Measurements from ENCODE around the gene RARB. TPM values are rescaled to one million over a fixed set of nuclear protein-coding genes. Genes with fewer than 3 reads are reported as not detected.

Gene RARB
- total and polyA plus RNA-seq, 2 donors (not counting 3 experiments of a cell fraction or from before 2014, with no cell fraction given), result 15.3 to 23.4 TPM

DNA sequence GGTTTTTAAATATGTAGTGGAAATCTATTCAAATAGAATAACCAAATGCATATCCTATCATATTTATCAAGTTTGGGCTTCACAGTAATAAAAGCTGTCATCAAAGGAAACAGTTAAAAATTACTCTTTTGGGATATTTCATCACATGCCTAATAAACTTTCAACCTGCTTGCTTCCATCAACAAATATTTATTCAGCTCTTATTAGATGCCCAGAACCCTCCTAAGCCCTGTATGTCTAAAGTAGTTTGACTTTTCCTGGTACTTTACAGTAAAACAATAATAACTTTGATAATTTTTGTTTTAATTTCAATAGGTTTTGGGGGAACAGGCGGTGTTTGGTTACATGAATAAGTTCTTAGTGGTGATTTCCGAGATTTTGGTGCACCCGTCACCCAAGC is 37.5 kb upstream of the RARB start:
- no peak overlapping the region for H3K4me2 ChIP-seq (ENCODE audit: insufficient read depth, low read length)
- POLR2A ChIA-PET, result no interaction called here
- H4K20me1 ChIP-seq (replicated peaks; ENCODE audit: control insufficient read depth, extremely low read depth, insufficient read depth, low read length), result no peaks in the 10 kb centered on the region
- DNase-seq (ENCODE audit: low read depth, low spot score) (no peak), FAIRE-seq (no peak)
- H3K79me2 ChIP-seq (ENCODE audit: control insufficient read depth, insufficient read depth, low read length), result no peaks in the 10 kb centered on the region
- no peaks in the 10 kb centered on the region for H3K36me3 ChIP-seq (ENCODE audit: control insufficient read depth in 2 of 2, extremely low read depth in 1 of 2, insufficient read depth in 2 of 2, low read length in 2 of 2)
- intact Hi-C loops (cut with micrococcal nuclease) (no loop called here), dilution Hi-C loops (cut with MboI; ENCODE audit: extremely low pct_ligation_motif_present, low sequenced_read_pairs) (no loop called here)
- no peak for TF ChIP-seq MYC (IDR thresholded peaks at IDR 0.05; ENCODE audit: low read depth, low read length)
- no peak for TF ChIP-seq POLR2AphosphoS5 (IDR thresholded peaks at IDR 0.05; ENCODE audit: insufficient read depth, low read depth, low read length)
- TF ChIP-seq EZH2 (IDR thresholded peaks at IDR 0.05; ENCODE audit: borderline replicate concordance, low read depth, low read length, severe bottlenecking), result no peak
- no peak for TF ChIP-seq FOS (IDR thresholded peaks at IDR 0.05; ENCODE audit: borderline replicate concordance, insufficient read depth, low read length)
- no peak for TF ChIP-seq GATA2 (IDR thresholded peaks at IDR 0.05; ENCODE audit: insufficient read depth, insufficient read length, low read depth, low read length)
- TF ChIP-seq, protein P1, sequence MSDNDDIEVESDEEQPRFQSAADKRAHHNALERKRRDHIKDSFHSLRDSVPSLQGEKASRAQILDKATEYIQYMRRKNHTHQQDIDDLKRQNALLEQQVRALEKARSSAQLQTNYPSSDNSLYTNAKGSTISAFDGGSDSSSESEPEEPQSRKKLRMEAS (IDR thresholded peaks at IDR 0.05; ENCODE audit: insufficient read depth, insufficient read length), result no peak
- no peak for TF ChIP-seq JUN (IDR thresholded peaks at IDR 0.05; ENCODE audit: borderline replicate concordance, insufficient read depth, insufficient read length, low read depth)
- TF ChIP-seq, protein P2, sequence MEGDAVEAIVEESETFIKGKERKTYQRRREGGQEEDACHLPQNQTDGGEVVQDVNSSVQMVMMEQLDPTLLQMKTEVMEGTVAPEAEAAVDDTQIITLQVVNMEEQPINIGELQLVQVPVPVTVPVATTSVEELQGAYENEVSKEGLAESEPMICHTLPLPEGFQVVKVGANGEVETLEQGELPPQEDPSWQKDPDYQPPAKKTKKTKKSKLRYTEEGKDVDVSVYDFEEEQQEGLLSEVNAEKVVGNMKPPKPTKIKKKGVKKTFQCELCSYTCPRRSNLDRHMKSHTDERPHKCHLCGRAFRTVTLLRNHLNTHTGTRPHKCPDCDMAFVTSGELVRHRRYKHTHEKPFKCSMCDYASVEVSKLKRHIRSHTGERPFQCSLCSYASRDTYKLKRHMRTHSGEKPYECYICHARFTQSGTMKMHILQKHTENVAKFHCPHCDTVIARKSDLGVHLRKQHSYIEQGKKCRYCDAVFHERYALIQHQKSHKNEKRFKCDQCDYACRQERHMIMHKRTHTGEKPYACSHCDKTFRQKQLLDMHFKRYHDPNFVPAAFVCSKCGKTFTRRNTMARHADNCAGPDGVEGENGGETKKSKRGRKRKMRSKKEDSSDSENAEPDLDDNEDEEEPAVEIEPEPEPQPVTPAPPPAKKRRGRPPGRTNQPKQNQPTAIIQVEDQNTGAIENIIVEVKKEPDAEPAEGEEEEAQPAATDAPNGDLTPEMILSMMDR (IDR thresholded peaks at IDR 0.05; ENCODE audit: extremely low read depth in 1 of 2, insufficient read depth in 1 of 2, low read depth in 1 of 2, low read length in 2 of 2), result no peak
- TF ChIP-seq POLR2A (IDR thresholded peaks at IDR 0.05; ENCODE audit: low read depth, low read length), result no peak
- H3K27ac ChIP-seq (ENCODE audit: insufficient read depth, low read depth, low read length), result no peak overlapping the region
- no peak overlapping the region for H3K4me3 ChIP-seq (replicated peaks in 1 of 3; ENCODE audit: insufficient read depth in 1 of 3, low read depth in 1 of 3, low read length in 3 of 3)
- CTCF ChIA-PET, result interaction anchor here (0.9 kb wide), 1 partner anchor 203 kb away, joined by 3 read pairs; no protein-coding TSS in a partner anchor
- no peaks in the 10 kb centered on the region for H3K9me1 ChIP-seq (replicated peaks; ENCODE audit: control insufficient read depth, extremely low read depth, insufficient read depth, low read length)
- no peak overlapping the region for H2AFZ ChIP-seq (ENCODE audit: low read depth, low read length)
- H3K4me1 ChIP-seq (ENCODE audit: control insufficient read depth, extremely low read depth, insufficient read depth, low read length), result peaks cover 3% of the 10 kb centered on the region
- BruUV-seq (replicated peaks), result no TSS peak
- no peaks in the 10 kb centered on the region for H3K9me3 ChIP-seq (replicated peaks; ENCODE audit: control insufficient read depth, insufficient read depth, low read length)
- no peaks in the 10 kb centered on the region for H3K27me3 ChIP-seq (ENCODE audit: control insufficient read depth in 2 of 2, insufficient read depth in 2 of 2, low read length in 2 of 2)
- H3K9ac ChIP-seq (replicated peaks; ENCODE audit: extremely low read depth, insufficient read depth, low read length), result no peak overlapping the region
